ENCODE measurements around the gene ANGEL2. TPM values are rescaled to one million over a fixed set of nuclear protein-coding genes. Genes with fewer than 3 reads are reported as not detected.

The ANGEL2 gene
- total and polyA plus RNA-seq, 2 of the 13 experiments (the other 11 are each of a cell fraction or from before 2014, with no cell fraction given): 12.3 to 25.4 TPM

DNA sequence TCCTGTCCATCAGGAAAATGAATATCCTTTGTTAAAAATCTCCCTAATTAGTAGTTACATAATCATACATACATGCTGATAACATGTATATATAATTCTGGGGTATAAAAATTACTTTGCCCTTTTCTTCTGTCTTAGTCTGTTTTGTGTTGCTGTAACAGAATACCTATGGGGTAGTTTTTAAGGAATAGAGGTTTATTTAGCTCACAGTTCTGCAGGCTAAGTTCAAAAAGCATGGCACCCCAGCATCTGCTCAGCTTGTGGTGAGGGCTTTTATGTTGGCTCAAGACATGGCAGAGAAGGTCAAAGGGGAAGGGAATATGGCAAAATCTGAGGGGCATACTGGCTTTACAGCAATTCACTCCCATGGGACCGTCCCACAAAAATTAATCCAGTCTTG is 19.0 kb upstream of the ANGEL2 start (continued):
- TF ChIP-seq ZKSCAN5 (CRISPR knock-in tag; IDR thresholded peaks at IDR 0.05) (no peak), RORA (CRISPR knock-in tag; IDR thresholded peaks at IDR 0.05) (no peak), KLF9 (CRISPR knock-in tag; IDR thresholded peaks at IDR 0.05; ENCODE audit: low read depth) (no peak), PHF20 (CRISPR knock-in tag; IDR thresholded peaks at IDR 0.05) (no peak), ZNF782 (CRISPR knock-in tag; IDR thresholded peaks at IDR 0.05; ENCODE audit: borderline replicate concordance) (no peak), ZNF343 (CRISPR knock-in tag; IDR thresholded peaks at IDR 0.05) (no peak), RFXANK (CRISPR knock-in tag; IDR thresholded peaks at IDR 0.05) (no peak), SRSF9 (IDR thresholded peaks at IDR 0.05; ENCODE audit: borderline replicate concordance, insufficient read depth, low read depth, low read length, poor library complexity, severe bottlenecking) (no peak), ARNT2 (CRISPR knock-in tag; IDR thresholded peaks at IDR 0.05; ENCODE audit: low read depth) (no peak), TAF1 (CRISPR knock-in tag; IDR thresholded peaks at IDR 0.05) (no peak), GABPA (IDR thresholded peaks at IDR 0.05; ENCODE audit: low read depth, low read length) (no peak), GABPA (CRISPR knock-in tag; IDR thresholded peaks at IDR 0.05; ENCODE audit: low read depth) (no peak)
- TF ChIP-seq, protein P1, sequence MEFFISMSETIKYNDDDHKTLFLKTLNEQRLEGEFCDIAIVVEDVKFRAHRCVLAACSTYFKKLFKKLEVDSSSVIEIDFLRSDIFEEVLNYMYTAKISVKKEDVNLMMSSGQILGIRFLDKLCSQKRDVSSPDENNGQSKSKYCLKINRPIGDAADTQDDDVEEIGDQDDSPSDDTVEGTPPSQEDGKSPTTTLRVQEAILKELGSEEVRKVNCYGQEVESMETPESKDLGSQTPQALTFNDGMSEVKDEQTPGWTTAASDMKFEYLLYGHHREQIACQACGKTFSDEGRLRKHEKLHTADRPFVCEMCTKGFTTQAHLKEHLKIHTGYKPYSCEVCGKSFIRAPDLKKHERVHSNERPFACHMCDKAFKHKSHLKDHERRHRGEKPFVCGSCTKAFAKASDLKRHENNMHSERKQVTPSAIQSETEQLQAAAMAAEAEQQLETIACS (CRISPR knock-in tag; IDR thresholded peaks at IDR 0.05): no peak
- TF ChIP-seq, protein P2, sequence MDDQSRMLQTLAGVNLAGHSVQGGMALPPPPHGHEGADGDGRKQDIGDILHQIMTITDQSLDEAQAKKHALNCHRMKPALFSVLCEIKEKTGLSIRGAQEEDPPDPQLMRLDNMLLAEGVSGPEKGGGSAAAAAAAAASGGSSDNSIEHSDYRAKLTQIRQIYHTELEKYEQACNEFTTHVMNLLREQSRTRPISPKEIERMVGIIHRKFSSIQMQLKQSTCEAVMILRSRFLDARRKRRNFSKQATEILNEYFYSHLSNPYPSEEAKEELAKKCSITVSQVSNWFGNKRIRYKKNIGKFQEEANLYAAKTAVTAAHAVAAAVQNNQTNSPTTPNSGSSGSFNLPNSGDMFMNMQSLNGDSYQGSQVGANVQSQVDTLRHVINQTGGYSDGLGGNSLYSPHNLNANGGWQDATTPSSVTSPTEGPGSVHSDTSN (CRISPR knock-in tag; IDR thresholded peaks at IDR 0.05; ENCODE audit: borderline replicate concordance): no peak
- TF ChIP-seq, protein P3, sequence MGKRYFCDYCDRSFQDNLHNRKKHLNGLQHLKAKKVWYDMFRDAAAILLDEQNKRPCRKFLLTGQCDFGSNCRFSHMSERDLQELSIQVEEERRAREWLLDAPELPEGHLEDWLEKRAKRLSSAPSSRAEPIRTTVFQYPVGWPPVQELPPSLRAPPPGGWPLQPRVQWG (CRISPR knock-in tag; IDR thresholded peaks at IDR 0.05; ENCODE audit: borderline replicate concordance, low read depth): no peak

All from HepG2 (cell line).